Prostate gland (tissue), 2 donors: Measurements from ENCODE around the gene IL10. TPM values are rescaled to one million over a fixed set of nuclear protein-coding genes. Genes with fewer than 3 reads are reported as not detected.

Experiments used
- DNase-seq: peaks from one replicate; pipeline ENCODE4 v3.0.0-alpha.2; 2019; ENCODE audit warnings: low spot score
- H3K27ac ChIP-seq, 2 donors: fragments of 200-600 bp; sonication (generic); 2 replicates each; pipeline ENCODE4 v1.5.1; 2017 to 2019
- H3K27me3 ChIP-seq: fragments of 200-600 bp; sonication (generic); replicated peaks from 2 replicates; pipeline ENCODE4 v1.5.1; 2019; ENCODE audit not compliant: insufficient read depth
- H3K36me3 ChIP-seq, 2 donors: fragments of 200-600 bp; sonication (generic); 1 replicate in 1 of 2; 2 replicates in 1 of 2; pipeline versions ENCODE4 v1.5.1 to v1.8.1; 2017 to 2019
- H3K4me1 ChIP-seq: fragments of 200-600 bp; sonication (generic); replicated peaks from 2 replicates; pipeline ENCODE4 v1.5.1; 2019
- H3K4me3 ChIP-seq, 2 donors: fragments of 200-600 bp; sonication (generic); 2 replicates each; pipeline ENCODE4 v1.5.1; 2017 to 2019
- H3K9me3 ChIP-seq: fragments of 200-600 bp; sonication (generic); 2 replicates; pipeline ENCODE4 v1.5.1; 2017
- CTCF ChIP-seq, 4 experiments: fragments of 200-600 bp in 2 of 4; fragments of 450-650 bp in 2 of 4; sonication (generic) in 2 of 4; IDR thresholded peaks; 1 replicate in 3 of 4; 2 replicates in 1 of 4; pipeline ENCODE4 v1.5.1; 2016 to 2019; ENCODE audit warnings: antibody characterized with exemption in 4 of 4, mild to moderate bottlenecking in 2 of 4, moderate library complexity in 2 of 4
- POLR2A ChIP-seq: fragments of 450-650 bp; IDR thresholded peaks from one replicate; pipeline ENCODE4 v1.6.1; 2016; ENCODE audit warnings: antibody characterized with exemption, mild to moderate bottlenecking
- POLR2AphosphoS5 ChIP-seq: sonication (generic); formaldehyde crosslinking; IDR thresholded peaks from one replicate; pipeline ENCODE4 v1.6.1; 2017; ENCODE audit warnings: antibody characterized with exemption
- WGBS: methylation state at CpG from one replicate; pipeline ENCODE4 v1.1.5; 2018; 5-methylcytosine and 5-hydroxymethylcytosine counted together
- intact Hi-C: fragments of 100-400 bp; cut with DNase I; formaldehyde crosslinking; loops from one replicate; pipeline ENCODE4 v1.14.2; 2022
- total RNA-seq, 2 donors: library from RNA; depleted of rRNA; stranded (reverse); fragments of >200 nt; gene quantifications; one replicate each; pipeline ENCODE4 v1.1.0, GENCODE V29; 2016

Gene IL10
- total RNA-seq, 2 donors from 2014 or later = not detected

DNA sequence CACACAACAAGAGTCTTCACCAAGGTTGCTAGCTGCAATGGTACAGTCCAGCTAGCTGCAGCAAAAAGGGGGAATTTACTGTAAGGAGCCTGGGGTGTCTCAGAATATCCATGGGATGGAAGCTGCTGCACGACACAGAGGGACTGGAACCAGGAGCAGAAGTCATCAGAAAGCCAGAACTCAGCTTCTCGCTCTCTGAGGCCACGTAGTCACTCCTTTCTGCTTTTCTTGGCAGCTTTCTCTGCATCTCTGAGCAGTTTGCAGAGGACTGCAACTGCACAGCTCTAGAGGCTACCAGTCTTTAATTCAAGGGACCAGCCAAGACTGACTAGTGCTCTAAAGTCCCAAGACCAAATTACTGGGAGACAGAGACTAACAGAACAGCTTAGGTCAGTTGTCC lies 27.0 kb upstream of the IL10 start:
- H3K27me3 ChIP-seq = no peaks in the 10 kb centered on the region
- H3K9me3 ChIP-seq = no peaks in the 10 kb centered on the region
- no peak overlapping the region for H3K27ac ChIP-seq
- 70% methylated on average over 3 of the region's 3 CpGs for WGBS
- no peak for TF ChIP-seq CTCF (IDR thresholded peaks at IDR 0.05)
- TF ChIP-seq POLR2A = no peak
- TF ChIP-seq POLR2AphosphoS5 = no peak
- intact Hi-C loops = no loop called here
- H3K36me3 ChIP-seq = no peaks in the 10 kb centered on the region
- no peak overlapping the region for H3K4me3 ChIP-seq
- no peak for DNase-seq
- H3K4me1 ChIP-seq = no peaks in the 10 kb centered on the region

GRCh38 chr1:206798384-206798996 lies 26.2 kb upstream of the IL10 start:
- no peak for TF ChIP-seq POLR2AphosphoS5
- no peak for TF ChIP-seq POLR2A
- no peak for TF ChIP-seq CTCF (IDR thresholded peaks at IDR 0.05)
- H3K36me3 ChIP-seq = no peaks in the 10 kb centered on the region
- no peaks in the 10 kb centered on the region for H3K4me1 ChIP-seq
- 69% methylated on average over 13 of the region's 13 CpGs for WGBS
- DNase-seq = no peak
- no peaks in the 10 kb centered on the region for H3K9me3 ChIP-seq
- H3K27me3 ChIP-seq = no peaks in the 10 kb centered on the region
- intact Hi-C loops = no loop called here
- H3K4me3 ChIP-seq = no peak overlapping the region
- H3K27ac ChIP-seq = no peak overlapping the region

DNA sequence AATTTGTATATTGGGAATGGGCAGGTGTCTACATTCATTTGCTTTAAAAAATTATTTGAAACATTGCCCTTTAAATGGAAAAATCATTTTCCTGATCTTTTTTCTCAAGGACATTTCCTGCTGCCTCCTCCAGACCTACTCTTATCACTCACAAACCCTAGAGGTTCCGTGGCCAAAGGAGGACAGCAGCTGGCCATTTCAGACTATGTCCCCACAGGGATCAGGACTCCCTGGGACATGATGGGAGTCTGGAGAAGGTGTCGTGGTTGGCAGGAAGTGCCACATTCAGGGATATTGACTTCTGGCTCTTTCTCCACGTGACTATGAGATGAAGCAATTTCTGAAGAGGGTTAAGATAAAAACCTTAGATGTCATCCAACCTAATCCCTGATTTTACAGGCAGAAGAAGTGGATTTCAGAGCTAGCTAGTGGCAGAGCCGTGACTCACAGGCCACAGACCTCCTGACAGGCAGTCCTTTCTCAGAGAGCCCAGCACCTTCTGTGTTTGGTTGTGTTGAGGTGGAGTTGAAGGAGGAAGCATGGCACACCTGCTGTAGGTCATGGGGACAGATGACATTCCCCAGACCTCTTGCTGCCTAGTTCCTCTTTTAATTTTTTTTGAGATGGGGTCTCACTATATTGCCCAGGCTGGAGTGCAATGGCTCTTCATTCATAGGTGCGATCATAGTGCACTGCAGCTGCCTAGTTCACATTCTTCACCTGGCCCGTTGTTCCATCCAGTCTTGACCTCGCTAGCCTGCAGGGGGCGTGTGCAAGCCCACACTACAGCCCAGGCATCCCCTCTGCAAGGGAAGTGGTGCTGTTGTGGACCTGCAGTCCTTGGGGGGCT lies 25.5 kb upstream of the IL10 start:
- DNase-seq = no peak
- 60% methylated on average over 8 of the region's 8 CpGs for WGBS
- no peaks in the 10 kb centered on the region for H3K27me3 ChIP-seq
- H3K36me3 ChIP-seq = no peaks in the 10 kb centered on the region
- H3K27ac ChIP-seq = no peak overlapping the region
- intact Hi-C loops = no loop called here
- H3K4me1 ChIP-seq = no peaks in the 10 kb centered on the region
- no peak for TF ChIP-seq POLR2AphosphoS5
- TF ChIP-seq POLR2A = no peak
- no peak for TF ChIP-seq CTCF (IDR thresholded peaks at IDR 0.05)
- H3K4me3 ChIP-seq = no peak overlapping the region
- H3K9me3 ChIP-seq = no peaks in the 10 kb centered on the region

GRCh38 chr1:206796981-206797402 lies 24.7 kb upstream of the IL10 start:
- H3K4me3 ChIP-seq = no peak overlapping the region
- no peaks in the 10 kb centered on the region for H3K36me3 ChIP-seq
- H3K9me3 ChIP-seq = no peaks in the 10 kb centered on the region
- TF ChIP-seq POLR2A = no peak
- TF ChIP-seq CTCF (IDR thresholded peaks at IDR 0.05) = no peak
- TF ChIP-seq POLR2AphosphoS5 = no peak
- DNase-seq = no peak
- WGBS = 87% methylated on average over 8 of the region's 8 CpGs
- intact Hi-C loops = no loop called here
- no peaks in the 10 kb centered on the region for H3K4me1 ChIP-seq
- no peak overlapping the region for H3K27ac ChIP-seq
- H3K27me3 ChIP-seq = no peaks in the 10 kb centered on the region

GRCh38 chr1:206796116-206796515 lies 23.8 kb upstream of the IL10 start:
- intact Hi-C loops = no loop called here

More at GRCh38 chr1:206796116-206796515, 23.8 kb upstream of the IL10 start:
- DNase-seq = no peak
- no peaks in the 10 kb centered on the region for H3K4me1 ChIP-seq
- H3K9me3 ChIP-seq = no peaks in the 10 kb centered on the region
- H3K27me3 ChIP-seq = no peaks in the 10 kb centered on the region
- H3K27ac ChIP-seq = no peak overlapping the region
- 86% methylated on average over 3 of the region's 3 CpGs for WGBS
- no peak for TF ChIP-seq CTCF (IDR thresholded peaks at IDR 0.05)
- TF ChIP-seq POLR2AphosphoS5 = no peak
- no peak overlapping the region for H3K4me3 ChIP-seq
- H3K36me3 ChIP-seq = no peaks in the 10 kb centered on the region
